Heart right ventricle (tissue), 16 donors: Measurements from ENCODE around the gene GPC2. TPM values are rescaled to one million over a fixed set of nuclear protein-coding genes. Genes with fewer than 3 reads are reported as not detected.

Experiments used
- ATAC-seq, 8 donors: fragments of 200-7000 bp; cut with Tn5 transposase; one replicate each; pipeline ENCODE4 v1.9.1; 2020; ENCODE audit warnings: mild to moderate bottlenecking in 8 of 8, moderate library complexity in 8 of 8, moderate number of reproducible peaks in 1 of 8
- DNase-seq, 2 donors: peaks; one replicate each; pipeline ENCODE4 v3.0.0-alpha.2; 2020
- H3K27ac ChIP-seq, 10 donors: fragments of 200-600 bp; sonication (generic) in 2 of 10; one replicate each; pipeline versions ENCODE4 v1.5.0 to v1.8.0; 2020 to 2022; ENCODE audit warnings: mild to moderate bottlenecking in 3 of 10
- H3K27me3 ChIP-seq, 7 donors: fragments of 200-600 bp; one replicate each; pipeline ENCODE4 v1.8.0; 2021 to 2022; ENCODE audit warnings: mild to moderate bottlenecking in 2 of 7
- H3K36me3 ChIP-seq, 9 donors: fragments of 200-600 bp; sonication (generic) in 1 of 9; one replicate each; pipeline versions ENCODE4 v1.5.0 to v1.8.0; 2020 to 2022; ENCODE audit warnings: mild to moderate bottlenecking in 2 of 9
- H3K4me1 ChIP-seq, 9 donors: fragments of 200-600 bp; sonication (generic) in 1 of 9; one replicate each; pipeline versions ENCODE4 v1.5.0 to v1.8.0; 2020 to 2022; ENCODE audit warnings: mild to moderate bottlenecking in 4 of 9
- H3K4me3 ChIP-seq, 10 donors: fragments of 200-600 bp; sonication (generic) in 2 of 10; one replicate each; pipeline versions ENCODE4 v1.5.0 to v1.8.0; 2020 to 2022; ENCODE audit warnings: mild to moderate bottlenecking in 7 of 10, moderate library complexity in 2 of 10
- H3K9me3 ChIP-seq, 11 donors: fragments of 200-600 bp in 10 of 11; sonication (generic) in 2 of 11; one replicate each; pipeline versions ENCODE4 v1.5.0 to v1.8.0; 2013 to 2022; ENCODE audit warnings: mild to moderate bottlenecking in 2 of 11, control low read depth in 1 of 11, moderate library complexity in 1 of 11
- CTCF ChIP-seq, 9 donors: fragments of 200-600 bp; sonication (generic) in 2 of 9; IDR thresholded peaks; one replicate each; pipeline versions ENCODE4 v1.5.0 to v1.8.0; 2021 to 2022; ENCODE audit warnings: antibody characterized with exemption in 9 of 9, mild to moderate bottlenecking in 5 of 9, moderate library complexity in 1 of 9
- WGBS, 2 donors: extraction: QIAGEN DNeasy Blood & Tissue Kit; methylation state at CpG; one replicate each; pipeline ENCODE4 v1.1.7; 2013; ENCODE audit warnings: inconsistent platforms in 1 of 2; 5-methylcytosine and 5-hydroxymethylcytosine counted together
- intact Hi-C, 10 donors: fragments of 100-400 bp; cut with DNase I; formaldehyde crosslinking; loops; one replicate each; pipeline versions ENCODE4 v1.11.1 to v1.14.2; 2022
- polyA plus RNA-seq, 2 donors: library from polyadenylated mRNA; stranded (reverse); fragments of 200-250 nt; gene quantifications; one replicate each; pipeline ENCODE4 v1.2.3, GENCODE V29; 2013
- total RNA-seq, 10 donors: library from RNA; stranded (reverse); fragmentation: NEBNext Ultra II Directional in 3 of 10; extraction: Animal tissue kit (Norgen Biotek cat#: 25700) in 3 of 10; gene quantifications; one replicate each; pipeline versions ENCODE4 v1.2.1 to v1.2.4, GENCODE V29; 2021 to 2023
- donor health status: Arrhythmogenic right ventricular cardiomyopathy.
- donor health status: ischemic (EF 13 %, LVEDD 7.1; RV severe dilation, severe dysfunction).
- donor health status: healthy with polysubstance abuse.
- donor health status: DM: no; HTN: yes; CAD: no.
- donor health status: DM: no; HTN: no; CAD: no.
- donor health status: ischemic (EF 25% LVEDD 6.9; RV normal size, moderate dysfunction).
- donor health status: ischemic (EF 25% LVEDD 5.7; RV mildly dilated, moderate dysfunction).
- donor health status: healthy.
- donor health status: DM: yes; HTN: yes; CAD: no.
- donor health status: Ischemic cardiomyopathy.
- donor health status: ischemic (EF 35%, LVEDD 5.7; RV mildly dilated, moderate dysfunction).
- donor health status: nonischemic (EF 11% LVEDD 7.7; RV severe dilation, severe dysfunction).
- donor health status: DM: yes; HTN: yes; CAD: no.
- donor health status: PGD.
- donor health status: ischemic (EF 29% LVEDD 5.4; RV normal size, mild dysfunction).
- donor health status: nonischemic (EF 23%, LVEDD 6.1; RV moderate dilation, normal function).

Gene GPC2
- total and polyA plus RNA-seq, 12 donors, result 0.11 to 1.1 (median 0.51) TPM; not detected in 2

GRCh38 chr7:100171840-100172239, 5.3 kb downstream of the GPC2 start:
- WGBS, 2 donors, result 35 to 45% methylated on average over 20 to 22 of the region's 22 CpGs
- TF ChIP-seq CTCF (IDR thresholded peaks at IDR 0.05), result no peak
- intact Hi-C loops, result no loop called here

GRCh38 chr7:100171087-100171681, 6.0 kb downstream of the GPC2 start:
- no peak for DNase-seq
- H3K27me3 ChIP-seq, result peaks cover 0 to 67% (median 33%) of the 10 kb centered on the region in 7 donors

More at GRCh38 chr7:100171840-100172239, 5.3 kb downstream of the GPC2 start:
- peaks cover 2 to 39% (median 23%) of the 10 kb centered on the region in 9 donors for H3K4me1 ChIP-seq
- H3K36me3 ChIP-seq, result no peaks in the 10 kb centered on the region
- H3K27ac ChIP-seq, result no peak overlapping the region
- DNase-seq, result no peak
- peaks cover 0 to 60% (median 27%) of the 10 kb centered on the region in 7 donors for H3K27me3 ChIP-seq
- H3K4me3 ChIP-seq, result peak overlapping the region in 9 of 10 donors; percentile 27 to 48 (median 39)
- no peak for ATAC-seq
- no peaks in the 10 kb centered on the region for H3K9me3 ChIP-seq

GRCh38 chr7:100170101-100170897, 6.9 kb downstream of the GPC2 start:
- no peaks in the 10 kb centered on the region for H3K9me3 ChIP-seq
- intact Hi-C loops, result no loop called here
- no peaks in the 10 kb centered on the region for H3K36me3 ChIP-seq
- WGBS, 2 donors, result 91 to 92% methylated on average over 11 of the region's 11 CpGs
- peaks cover 2 to 40% (median 23%) of the 10 kb centered on the region in 9 donors for H3K4me1 ChIP-seq
- no peak for TF ChIP-seq CTCF (IDR thresholded peaks at IDR 0.05)
- no peak overlapping the region for H3K4me3 ChIP-seq
- ATAC-seq (no peak), DNase-seq (no peak)
- H3K27ac ChIP-seq, result no peak overlapping the region
- peaks cover 0 to 70% (median 35%) of the 10 kb centered on the region in 7 donors for H3K27me3 ChIP-seq

More at GRCh38 chr7:100171087-100171681, 6.0 kb downstream of the GPC2 start:
- ATAC-seq, result peak in 1 of 8 donors; percentile 12
- Histone ChIP-seq H3K4me1 (peaks cover 2 to 39% (median 23%) of the 10 kb centered on the region in 9 donors), H3K27ac (no peak overlapping the region), H3K9me3 (no peaks in the 10 kb centered on the region), H3K4me3 (peak overlapping the region in 9 of 10 donors; percentile 27 to 48 (median 39)), H3K36me3 (no peaks in the 10 kb centered on the region)
- intact Hi-C loops, result no loop called here
- 10 to 14% methylated on average over 52 to 61 of the region's 61 CpGs for WGBS, 2 donors
- no peak for TF ChIP-seq CTCF (IDR thresholded peaks at IDR 0.05)

GRCh38 chr7:100169147-100169850, 7.9 kb downstream of the GPC2 start:
- peaks cover 0 to 70% (median 35%) of the 10 kb centered on the region in 7 donors for H3K27me3 ChIP-seq
- H3K4me3 ChIP-seq, result peak overlapping the region in 3 of 10 donors; percentile 28 to 60 (median 51)
- intact Hi-C loops, result no loop called here
- H3K27ac ChIP-seq, result peak overlapping the region in 7 of 10 donors; percentile 15 to 80 (median 65)
- no peaks in the 10 kb centered on the region for H3K36me3 ChIP-seq
- H3K9me3 ChIP-seq, result no peaks in the 10 kb centered on the region
- no peak for ATAC-seq
- peaks cover 2 to 40% (median 23%) of the 10 kb centered on the region in 9 donors for H3K4me1 ChIP-seq
- no peak for TF ChIP-seq CTCF (IDR thresholded peaks at IDR 0.05)
- 91 to 94% methylated on average over 11 of the region's 11 CpGs for WGBS, 2 donors
- no peak for DNase-seq
